ENCODE data around the gene C3orf70.
"Not testable (repeated sequence)": the region's sequence is repeated elsewhere in the genome, so short reads cannot be mapped to it uniquely, and the experiment has no call there.

Gene C3orf70

DNA sequence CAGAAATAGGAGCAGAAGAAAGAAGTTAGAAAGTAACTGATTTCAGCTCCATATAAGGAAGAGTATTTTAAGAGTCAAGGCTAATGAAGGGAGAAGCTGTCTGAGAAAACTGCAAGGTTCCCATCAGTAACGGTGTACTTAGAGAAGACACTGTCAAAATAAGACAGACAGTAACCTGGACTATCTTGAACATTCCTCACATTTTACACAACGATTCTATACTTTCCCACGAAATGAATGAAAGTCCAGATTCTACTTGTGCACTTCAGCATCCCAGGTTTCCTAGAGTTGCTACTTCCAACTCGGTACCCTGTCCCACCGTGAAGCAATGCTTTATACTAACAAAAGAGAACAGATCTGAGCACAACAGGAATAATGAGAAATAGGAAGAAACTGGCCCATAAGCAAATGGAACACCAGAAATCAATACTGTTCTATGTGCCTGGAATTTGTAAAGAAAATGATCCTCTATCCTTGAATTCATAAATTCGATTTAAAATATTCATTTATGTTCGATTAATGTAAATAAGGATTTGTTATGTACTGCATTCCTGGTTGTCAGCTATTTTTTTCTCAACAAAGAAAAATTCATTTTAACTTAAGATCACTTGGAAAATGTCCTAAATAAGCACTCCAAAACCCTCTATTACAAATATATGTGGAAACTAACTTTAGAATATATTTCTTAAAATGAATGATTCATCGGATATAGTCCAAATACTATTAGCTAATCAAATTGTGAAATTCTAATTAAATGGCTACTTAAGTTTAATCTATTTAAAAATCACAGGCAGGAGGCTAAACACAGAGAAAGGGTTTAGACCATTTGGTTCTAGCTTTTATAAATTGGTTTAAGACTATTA lies 1.5 kb downstream of the C3orf70 start:
- no peak for DNase-seq

DNA sequence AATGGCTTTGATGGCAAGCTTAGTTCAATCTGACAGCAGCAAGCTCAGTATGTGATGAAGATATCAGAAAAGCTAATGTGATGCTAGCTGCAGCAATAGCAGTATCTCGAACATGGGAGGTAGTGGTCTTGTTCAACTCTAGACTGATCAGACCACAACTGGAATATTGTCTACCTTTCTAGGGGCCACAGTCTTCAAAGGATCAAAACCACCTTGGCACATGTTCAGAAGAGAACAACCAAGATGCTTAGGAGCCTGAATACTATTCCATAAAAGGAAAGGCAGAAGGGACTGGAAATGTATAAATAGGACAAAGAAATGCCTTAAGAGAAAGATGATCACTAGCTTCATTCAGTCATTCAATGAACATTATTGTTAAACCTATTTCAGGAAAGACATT lies 2.3 kb downstream of the C3orf70 start:
- DNase-seq = no peak

DNA sequence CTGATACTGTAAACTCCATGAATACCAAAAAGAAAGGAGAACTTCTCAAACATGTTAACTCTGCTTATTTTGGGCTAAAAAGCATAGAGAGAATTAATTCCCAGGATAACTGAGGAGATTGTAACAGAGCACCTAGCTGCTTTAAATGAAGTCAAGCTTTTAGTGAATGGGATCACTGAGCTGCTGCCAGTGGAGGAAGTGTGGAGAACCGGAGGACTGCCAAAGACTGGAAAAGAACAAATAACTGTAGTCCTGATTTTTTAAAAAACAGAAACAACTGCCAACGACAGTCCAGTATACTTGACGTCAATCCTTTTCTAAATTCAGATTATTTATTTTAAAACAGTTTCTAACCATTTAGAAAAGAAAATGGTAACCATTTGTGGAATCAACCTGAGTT lies 3.3 kb downstream of the C3orf70 start:
- DNase-seq = no peak

GRCh38 chr3:185145511-185145910 lies 7.3 kb downstream of the C3orf70 start:
- DNase-seq = no peak

DNA sequence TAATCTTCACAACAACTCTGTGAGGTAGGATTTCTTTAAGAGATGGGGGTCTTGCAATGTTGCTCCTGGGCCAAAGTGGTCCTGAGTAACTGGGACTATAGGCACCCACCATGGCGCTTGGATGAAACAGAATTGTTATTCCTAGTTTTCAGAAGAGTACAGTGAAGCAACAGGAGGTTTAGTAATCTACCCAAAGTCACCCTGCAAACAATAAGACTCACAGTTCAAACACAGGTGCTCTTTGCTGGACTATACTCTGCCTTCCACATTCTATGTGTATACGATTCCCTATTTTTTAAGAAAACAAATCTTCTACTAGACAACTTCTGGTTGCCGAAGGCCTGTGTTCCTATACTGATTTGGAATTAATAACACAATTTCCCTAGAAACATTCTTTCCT lies 8.1 kb downstream of the C3orf70 start:
- DNase-seq = no peak

DNA sequence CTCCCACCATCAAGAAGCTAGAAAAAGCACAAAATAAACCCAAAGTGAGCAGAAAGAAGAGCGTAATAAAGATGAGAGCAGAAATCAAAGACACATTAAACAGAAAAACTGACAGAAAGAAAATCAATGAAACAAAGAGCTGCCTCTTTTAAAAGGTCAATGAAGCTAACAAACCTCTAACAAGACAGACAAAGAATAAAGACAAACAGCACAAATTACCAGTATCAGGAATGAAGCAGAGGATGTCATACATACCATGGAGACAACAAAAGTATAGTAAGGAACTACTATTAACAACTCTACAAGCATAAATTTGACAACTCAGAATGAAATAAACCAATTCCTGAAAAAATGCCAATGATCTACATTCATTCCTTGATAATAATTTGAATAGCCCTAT lies 15.0 kb downstream of the C3orf70 start:
- DNase-seq = no peak

- DNase-seq = no peak
These were observed 18.4 kb downstream of the C3orf70 start for GRCh38 chr3:185134509-185134908.

GRCh38 chr3:185131602-185132256 lies 21.1 kb downstream of the C3orf70 start:
- DNase-seq = no peak

DNA sequence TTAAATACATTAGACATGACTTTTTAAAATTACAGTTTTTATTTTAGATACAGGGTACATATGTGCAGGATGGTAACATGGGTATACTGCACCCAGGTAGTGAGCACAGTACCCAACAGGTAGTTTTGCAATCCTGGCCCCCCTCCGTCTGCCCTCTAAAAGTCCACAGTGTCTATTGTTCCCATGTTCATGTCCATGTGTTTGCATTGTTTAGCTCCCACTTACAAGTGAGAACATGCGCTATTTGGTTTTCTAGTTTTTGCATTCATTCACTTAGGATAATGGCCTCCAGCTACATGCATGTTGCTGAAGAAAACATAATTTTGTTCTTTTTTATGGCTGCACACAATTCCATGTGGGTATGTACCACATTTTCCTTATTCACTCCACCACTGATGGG lies 23.8 kb downstream of the C3orf70 start:
- no peak for DNase-seq

DNA sequence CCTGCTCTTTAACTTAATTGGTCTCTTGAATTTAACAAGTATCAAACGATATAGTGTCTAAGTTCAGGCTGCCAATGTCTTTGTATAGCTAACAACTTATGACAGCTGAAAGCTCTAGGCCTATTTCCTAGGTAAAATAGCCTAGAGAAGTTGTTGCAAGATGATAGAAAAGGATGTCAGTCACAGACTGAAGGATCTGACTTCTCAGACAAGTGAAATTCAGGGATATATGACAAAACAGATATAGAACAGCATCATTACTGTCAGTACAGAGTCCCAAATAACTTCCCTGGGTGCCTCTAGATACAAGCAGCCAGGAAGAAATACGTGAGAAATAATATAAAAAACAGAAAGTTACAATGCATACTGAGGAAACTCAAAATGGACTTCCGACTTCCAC lies 26.7 kb downstream of the C3orf70 start:
- no peak for DNase-seq

- DNase-seq = no peak
These were observed 32.7 kb downstream of the C3orf70 start for GRCh38 chr3:185120126-185120525.

DNA sequence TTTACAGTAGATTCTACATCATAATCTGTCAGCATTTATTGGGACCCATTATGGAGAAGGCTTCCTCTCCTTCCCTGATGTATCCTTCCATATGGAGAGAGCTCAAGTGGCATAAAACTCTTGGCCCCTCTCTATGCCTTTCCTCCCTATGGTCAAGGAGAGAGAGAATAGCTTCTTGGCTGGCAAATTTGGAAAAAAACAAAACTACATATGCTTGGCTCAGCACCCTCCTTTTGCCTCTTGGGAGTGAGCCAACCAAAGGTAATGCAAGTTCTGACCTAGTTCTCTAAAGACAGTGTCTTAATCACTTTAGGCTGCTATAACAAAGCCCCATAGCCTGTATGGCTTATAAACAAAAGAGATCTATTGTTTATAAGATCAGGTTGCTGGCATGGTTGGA lies 37.5 kb downstream of the C3orf70 start:
- peak; percentile 16 for DNase-seq

DNA sequence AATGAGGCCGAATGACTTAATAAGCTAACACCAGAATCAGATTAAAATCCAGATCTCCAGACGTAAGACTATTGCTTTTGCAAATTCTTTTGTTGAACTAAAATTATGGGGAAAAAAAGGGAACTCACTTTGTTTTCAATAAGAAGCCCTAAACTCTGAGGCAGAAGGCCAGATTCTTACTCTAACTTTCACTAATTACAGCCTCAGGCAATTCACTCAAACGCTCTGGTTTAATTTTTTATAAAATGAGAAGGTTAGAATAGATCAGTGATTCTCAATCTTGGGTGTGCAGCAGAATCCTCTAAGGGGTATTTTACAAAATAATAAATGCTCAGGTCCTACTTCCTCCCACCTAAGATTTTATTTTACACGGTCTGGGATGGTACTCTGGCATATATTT lies 38.1 kb downstream of the C3orf70 start:
- no peak for DNase-seq

GRCh38 chr3:185112186-185112585 lies 40.7 kb downstream of the C3orf70 start:
- no peak for DNase-seq

- DNase-seq = not testable (repeated sequence)
These were observed 43.8 kb downstream of the C3orf70 start for GRCh38 chr3:185109012-185109411.

DNA sequence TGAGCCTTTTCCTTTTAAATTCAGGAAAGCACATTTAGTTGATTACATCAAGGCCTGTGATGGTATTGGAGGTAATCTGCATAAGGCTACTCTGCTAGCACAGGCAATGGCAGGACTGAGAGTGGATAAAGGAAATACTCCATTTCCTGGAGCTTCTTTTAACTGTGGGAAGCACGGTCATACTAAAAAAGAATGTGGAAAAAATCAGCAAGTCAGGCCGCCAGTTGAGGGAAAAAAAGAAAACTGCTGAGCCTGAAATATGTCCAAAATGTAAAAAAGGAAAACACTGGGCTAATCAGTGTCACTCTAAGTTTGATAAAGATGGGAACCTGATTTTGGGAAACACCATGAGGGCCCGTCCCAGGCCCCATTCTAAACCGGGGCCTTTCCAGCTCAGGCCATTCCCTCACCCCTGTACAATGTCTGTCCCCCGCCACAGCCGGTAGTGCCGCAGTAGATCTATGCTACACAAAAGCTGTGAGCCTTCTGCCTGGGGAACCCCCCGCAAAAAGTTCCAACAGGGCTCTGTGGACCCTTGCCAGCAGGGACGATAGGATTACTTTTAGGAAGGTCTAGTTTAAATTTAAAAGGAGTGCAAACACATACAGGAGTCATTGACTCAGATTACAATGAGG lies 46.5 kb downstream of the C3orf70 start:
- not testable (repeated sequence) for DNase-seq

DNA sequence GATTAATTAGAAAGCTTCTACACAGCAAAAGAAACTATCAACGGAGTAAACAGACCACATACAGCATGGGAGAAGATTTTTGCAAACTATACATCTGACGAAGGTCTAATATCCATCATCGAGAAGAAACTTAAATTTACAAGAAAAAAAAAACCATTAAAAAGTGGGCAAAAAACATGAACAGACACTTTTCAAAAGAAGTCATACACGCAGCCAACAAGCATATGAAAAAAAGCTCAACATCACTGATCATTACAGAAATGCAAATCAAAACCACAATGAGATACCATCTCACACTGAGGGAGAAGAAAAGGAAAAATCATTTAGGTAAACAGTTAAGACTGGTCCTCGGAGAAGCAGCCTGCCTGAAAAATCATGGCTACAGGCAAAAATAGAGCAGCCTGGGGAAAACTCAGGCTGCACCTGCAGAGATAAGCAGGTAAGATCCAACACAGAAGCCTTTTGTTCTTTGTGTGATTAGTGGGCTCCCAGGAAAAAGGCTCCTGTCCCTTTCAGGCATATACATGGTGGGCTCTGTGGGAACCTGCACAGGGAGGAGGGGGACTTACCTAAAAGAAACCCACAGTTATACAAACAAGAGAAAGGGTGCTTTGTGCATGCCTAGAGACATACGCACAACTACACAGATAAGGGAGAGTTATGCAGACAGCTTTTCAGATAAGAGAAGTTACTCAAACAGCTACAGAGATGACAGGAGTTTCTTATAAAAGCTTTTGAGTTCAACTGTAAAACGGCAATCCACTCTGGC lies 49.3 kb downstream of the C3orf70 start:
- DNase-seq = no peak

GRCh38 chr3:185094697-185095096 lies 58.2 kb downstream of the C3orf70 start:
- DNase-seq = no peak

GRCh38 chr3:185093116-185093515 lies 59.7 kb downstream of the C3orf70 start:
- no peak for DNase-seq

DNA sequence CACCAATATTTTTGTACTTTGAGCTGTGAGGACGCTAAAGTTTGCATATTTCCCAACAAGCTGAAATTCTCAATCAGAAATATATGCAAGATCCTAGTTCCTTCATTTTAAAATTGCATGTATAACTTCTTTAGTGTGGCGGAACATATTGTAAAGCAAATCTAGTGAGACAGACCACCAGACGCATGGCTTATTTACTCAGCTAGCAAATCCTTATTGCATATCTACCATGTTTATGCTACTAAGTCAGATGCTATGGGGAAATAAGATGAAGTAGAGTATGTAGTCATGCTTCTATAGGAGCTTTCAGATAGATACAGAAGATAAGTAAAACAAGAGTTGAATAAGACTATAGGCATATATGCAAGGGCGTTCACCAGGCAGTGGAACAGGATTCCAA lies 62.0 kb downstream of the C3orf70 start:
- DNase-seq = no peak

- DNase-seq = no peak
These were observed 63.1 kb downstream of the C3orf70 start for GRCh38 chr3:185089751-185090150.

DNA sequence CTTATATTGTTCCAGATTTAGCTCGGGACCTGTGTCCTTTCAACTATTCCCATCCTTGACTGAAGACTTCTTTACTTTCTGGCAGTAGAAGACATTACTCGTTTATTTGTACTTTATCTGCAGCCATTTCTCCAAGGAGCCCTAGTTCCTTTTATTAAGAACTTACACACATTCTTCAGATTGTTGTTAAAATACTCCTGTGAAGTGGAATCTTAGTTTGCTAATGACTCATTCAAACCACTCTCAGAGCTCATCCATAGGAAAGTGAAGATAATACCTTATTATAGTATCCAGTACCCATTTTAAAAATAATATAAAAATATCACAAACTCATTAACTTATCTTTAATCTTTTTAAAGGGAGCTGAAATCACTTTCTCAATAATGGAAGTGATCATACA lies 63.5 kb downstream of the C3orf70 start:
- no peak for DNase-seq

DNA sequence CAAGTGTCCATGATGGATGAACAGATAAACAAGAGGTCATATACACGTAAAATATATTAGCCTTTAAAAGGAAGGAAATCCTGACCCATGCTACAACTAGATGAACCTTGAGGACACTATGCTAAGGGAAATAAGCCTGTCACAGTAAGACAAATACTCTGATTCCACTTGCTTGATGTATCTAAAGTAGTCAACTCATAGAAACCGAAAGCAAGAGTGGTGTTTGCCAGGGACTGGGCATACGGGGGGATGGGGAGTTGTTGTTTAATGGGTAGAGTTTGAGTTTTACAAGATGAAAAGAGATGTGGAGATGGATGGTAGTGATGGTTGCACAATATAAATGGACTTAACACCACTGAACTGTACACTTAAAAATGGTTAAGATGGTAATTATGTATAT lies 65.4 kb downstream of the C3orf70 start:
- DNase-seq = no peak

Data from NCI-H446 treated with DMSO at 0.1 percent for 48 hours (cell line).